Left ventricle myocardium inferior (tissue), 1 donor: ENCODE results near the gene LRGUK. TPM values are rescaled to one million over a fixed set of nuclear protein-coding genes. Genes with fewer than 3 reads are reported as not detected.

Experiments
- DNase-seq: peaks from one replicate; pipeline ENCODE4 v3.0.0-alpha.2; 2020
- H3K27ac ChIP-seq: fragments of 200-600 bp; replicated peaks from 2 replicates; pipeline ENCODE4 v1.8.0; 2021
- H3K27me3 ChIP-seq: fragments of 200-600 bp; 2 replicates; pipeline ENCODE4 v1.8.0; 2021; ENCODE audit warnings: low read depth
- H3K36me3 ChIP-seq: fragments of 200-600 bp; 2 replicates; pipeline ENCODE4 v1.8.0; 2021
- H3K4me1 ChIP-seq: fragments of 200-600 bp; 2 replicates; pipeline ENCODE4 v1.8.0; 2021
- H3K4me3 ChIP-seq: fragments of 200-600 bp; 2 replicates; pipeline ENCODE4 v1.8.0; 2021; ENCODE audit warnings: mild to moderate bottlenecking, moderate library complexity
- H3K9me3 ChIP-seq: fragments of 200-600 bp; replicated peaks from 2 replicates; pipeline ENCODE4 v1.8.0; 2021
- CTCF ChIP-seq: fragments of 200-600 bp; IDR thresholded peaks from 2 replicates; pipeline ENCODE4 v1.8.0; 2021; ENCODE audit warnings: antibody characterized with exemption, mild to moderate bottlenecking, borderline replicate concordance
- intact Hi-C: fragments of 100-400 bp; cut with micrococcal nuclease; formaldehyde crosslinking; loops from one replicate; pipeline ENCODE4 v1.11.0; 2022
- total RNA-seq: library from RNA; stranded (reverse); fragmentation: NEBNext Ultra II Directional; extraction: Animal tissue kit (Norgen Biotek cat#: 25700); gene quantifications from one replicate; pipeline ENCODE4 v1.2.1, GENCODE V29; 2021
- donor health status: DM: no; HTN: yes; CAD: no; lungs with severe emphysema.

The LRGUK gene
- total RNA-seq, 1 donor from 2014 or later = 0.19 TPM

- H3K27ac ChIP-seq = no peak overlapping the region
- DNase-seq = no peak
- H3K27me3 ChIP-seq = no peaks in the 10 kb centered on the region
- no peaks in the 10 kb centered on the region for H3K36me3 ChIP-seq
- intact Hi-C loops = no loop called here
- H3K4me3 ChIP-seq = no peak overlapping the region
- no peaks in the 10 kb centered on the region for H3K4me1 ChIP-seq
- TF ChIP-seq CTCF = no peak
- H3K9me3 ChIP-seq = peaks cover 27% of the 10 kb centered on the region
Measured at GRCh38 chr7:134084488-134085144, 42.5 kb upstream of the LRGUK start.

GRCh38 chr7:134085311-134085710, 41.8 kb upstream of the LRGUK start:
- Histone ChIP-seq H3K4me1 (no peaks in the 10 kb centered on the region), H3K4me3 (no peak overlapping the region), H3K27ac (no peak overlapping the region), H3K36me3 (no peaks in the 10 kb centered on the region), H3K9me3 (peaks cover 34% of the 10 kb centered on the region), H3K27me3 (no peaks in the 10 kb centered on the region)
- intact Hi-C loops = no loop called here
- DNase-seq = no peak
- TF ChIP-seq CTCF = no peak

- Histone ChIP-seq H3K36me3 (no peaks in the 10 kb centered on the region), H3K9me3 (peaks cover 39% of the 10 kb centered on the region), H3K4me3 (no peak overlapping the region), H3K27me3 (no peaks in the 10 kb centered on the region), H3K4me1 (no peaks in the 10 kb centered on the region), H3K27ac (no peak overlapping the region)
- intact Hi-C loops = no loop called here
- DNase-seq = no peak
- TF ChIP-seq CTCF = no peak
Measured at GRCh38 chr7:134086998-134087735, 40.0 kb upstream of the LRGUK start.

- Histone ChIP-seq H3K4me3 (no peak overlapping the region), H3K9me3 (peaks cover 39% of the 10 kb centered on the region), H3K36me3 (no peaks in the 10 kb centered on the region), H3K27me3 (no peaks in the 10 kb centered on the region), H3K4me1 (no peaks in the 10 kb centered on the region), H3K27ac (no peak overlapping the region)
- DNase-seq = no peak
- intact Hi-C loops = no loop called here
- TF ChIP-seq CTCF = no peak
Measured at GRCh38 chr7:134088199-134088598, 38.9 kb upstream of the LRGUK start.

GRCh38 chr7:134089446-134089845, 37.7 kb upstream of the LRGUK start:
- no peaks in the 10 kb centered on the region for H3K4me1 ChIP-seq
- TF ChIP-seq CTCF = no peak
- peaks cover 44% of the 10 kb centered on the region for H3K9me3 ChIP-seq
- no peak for DNase-seq
- intact Hi-C loops = no loop called here
- no peak overlapping the region for H3K27ac ChIP-seq
- H3K27me3 ChIP-seq = no peaks in the 10 kb centered on the region
- no peaks in the 10 kb centered on the region for H3K36me3 ChIP-seq
- no peak overlapping the region for H3K4me3 ChIP-seq
